NCI-H2171 (cell line): ENCODE measurements around the gene APPBP2.
"Not testable (repeated sequence)": the region's sequence is repeated elsewhere in the genome, so short reads cannot be mapped to it uniquely, and the experiment has no call there.

ENCODE experiments used
- DNase-seq: peaks from one replicate; lab custom pipeline; 2025; lab: John Stamatoyannopoulos, UW

Gene APPBP2

DNA sequence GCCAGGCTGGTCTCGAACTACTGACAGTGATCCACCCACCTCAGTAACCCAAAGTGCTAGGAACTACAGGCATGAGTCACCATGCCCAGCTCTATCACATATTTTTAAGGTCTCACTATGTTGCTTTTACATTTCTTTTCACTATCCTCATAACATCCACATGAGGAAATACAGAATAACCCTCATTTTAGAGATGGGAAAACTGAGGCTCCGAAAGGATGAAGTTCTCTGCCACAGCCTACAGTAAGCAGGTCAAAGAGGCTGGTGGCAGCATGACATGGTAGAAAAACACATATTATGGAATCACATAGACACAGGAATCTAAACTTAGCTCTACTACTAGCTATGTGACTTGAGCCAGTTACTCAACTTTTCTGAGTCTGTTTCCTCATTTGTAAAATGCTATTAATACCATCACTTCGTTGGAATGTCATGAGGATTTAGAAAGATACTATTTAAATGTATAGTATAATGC lies 32.2 kb downstream of the APPBP2 start:
- no peak for DNase-seq

- no peak for DNase-seq
These were observed 34.3 kb downstream of the APPBP2 start for GRCh38 chr17:60491771-60492170.

DNA sequence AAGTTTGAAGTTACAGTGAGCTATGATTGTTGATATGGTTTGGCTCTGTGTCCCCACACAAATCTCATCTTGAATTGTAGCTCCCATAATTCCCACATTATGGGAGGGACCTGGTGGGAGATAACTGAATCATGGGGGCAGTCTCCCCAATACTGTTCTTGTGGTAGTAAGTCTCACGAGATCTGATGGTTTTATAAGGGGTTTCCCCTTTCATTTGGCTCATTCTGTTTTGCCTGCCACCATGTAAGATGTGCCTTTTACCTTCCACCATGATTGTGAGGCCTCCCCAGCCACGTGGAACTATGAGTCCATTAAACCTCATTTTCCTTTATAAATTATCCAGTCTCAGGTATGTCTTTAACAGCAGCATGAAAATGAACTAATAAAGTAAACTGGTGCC lies 35.4 kb downstream of the APPBP2 start:
- DNase-seq, result not testable (repeated sequence)

- DNase-seq, result no peak
These were observed 44.4 kb downstream of the APPBP2 start for GRCh38 chr17:60481604-60482003.

DNA sequence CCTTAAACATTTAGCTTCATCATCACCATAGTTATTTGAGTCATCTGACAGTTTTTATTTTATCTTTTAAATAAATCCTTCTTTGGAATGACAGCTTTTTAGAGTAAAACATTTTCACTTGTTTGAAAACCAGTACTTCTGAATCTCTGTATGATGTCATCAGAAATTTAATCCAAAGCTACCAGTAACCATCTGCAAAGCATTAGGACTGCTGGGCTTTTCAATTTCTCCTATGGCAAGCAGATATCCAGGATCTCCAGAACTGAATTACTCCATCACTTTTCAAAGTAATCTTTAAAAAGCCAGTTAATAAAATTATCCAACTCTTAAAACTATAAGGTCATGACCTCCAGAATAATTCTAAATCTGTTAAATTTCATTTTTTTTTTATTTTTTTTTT lies 52.3 kb downstream of the APPBP2 start:
- DNase-seq, result no peak

- no peak for DNase-seq
These were observed 53.6 kb downstream of the APPBP2 start for GRCh38 chr17:60472449-60472848.

GRCh38 chr17:60471451-60471850 lies 54.6 kb downstream of the APPBP2 start:
- DNase-seq, result no peak

- DNase-seq, result no peak
These were observed 57.7 kb downstream of the APPBP2 start for GRCh38 chr17:60468371-60468770.

DNA sequence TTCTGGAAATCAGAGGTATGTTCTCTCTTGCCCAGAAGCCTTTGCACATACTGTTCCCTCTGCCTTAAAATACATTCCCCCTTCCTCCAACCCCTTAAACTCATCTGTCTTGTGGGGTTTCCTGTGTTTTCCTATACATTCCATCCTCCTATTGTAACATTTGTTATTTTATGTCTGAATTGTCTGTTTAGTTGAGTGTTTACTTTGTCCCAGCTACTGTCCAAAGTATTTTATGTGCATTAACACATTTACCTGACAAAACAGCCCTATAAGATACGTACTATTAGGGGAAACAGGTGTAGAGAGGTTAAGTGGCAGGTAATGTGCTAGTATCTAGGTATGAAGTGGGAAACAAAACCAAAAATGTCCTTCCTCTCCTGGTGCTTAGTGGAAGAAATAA lies 61.7 kb downstream of the APPBP2 start:
- DNase-seq, result no peak

DNA sequence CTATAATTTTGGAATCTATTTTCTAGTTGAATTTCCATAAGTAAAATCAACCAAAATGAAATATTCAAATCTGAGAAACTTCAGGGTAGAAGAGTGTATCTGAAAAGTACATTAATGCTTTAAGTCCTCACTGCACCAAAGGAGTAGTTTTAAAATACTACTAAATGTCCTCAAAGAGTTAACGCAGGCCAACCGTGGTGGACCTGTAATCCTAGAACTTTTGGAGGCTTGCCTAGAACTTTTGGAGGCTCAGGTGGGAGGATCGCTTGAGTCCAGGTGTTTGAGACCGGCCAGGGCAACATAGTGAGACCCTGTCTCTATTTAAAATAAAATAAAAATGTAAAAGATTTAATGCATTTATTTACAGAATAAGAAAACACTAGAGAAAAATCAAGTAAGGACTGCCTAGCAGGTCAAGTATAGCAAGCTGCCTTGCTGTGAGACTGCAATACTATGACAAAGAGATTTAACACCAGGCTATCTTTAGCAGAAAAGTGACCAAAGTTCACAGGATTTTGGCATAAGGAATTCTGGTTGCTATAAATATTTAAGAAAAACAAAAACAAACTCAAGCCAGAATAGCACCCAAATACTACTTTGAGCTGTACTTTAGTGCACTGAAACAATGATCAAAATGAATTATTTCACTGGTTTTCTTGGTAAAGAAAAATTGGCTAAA lies 62.7 kb downstream of the APPBP2 start:
- no peak for DNase-seq

DNA sequence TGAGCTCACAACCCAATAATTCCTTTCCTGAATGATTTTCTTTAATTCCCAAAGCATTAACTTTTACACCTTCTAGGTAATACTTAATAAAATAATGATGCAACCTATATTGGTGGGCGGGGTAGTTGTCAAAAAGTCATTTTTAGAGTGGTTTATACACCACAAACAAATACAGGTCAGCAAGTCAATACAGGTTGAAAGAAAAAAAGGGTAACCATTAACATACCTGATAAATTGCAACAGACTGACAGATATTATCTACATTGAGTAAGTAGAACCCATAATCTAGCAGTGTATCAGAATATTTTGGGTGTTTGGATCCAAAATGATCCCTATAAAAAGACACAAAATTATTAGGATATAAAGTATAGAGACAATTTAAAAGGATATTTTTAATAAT lies 64.5 kb downstream of the APPBP2 start:
- DNase-seq, result no peak

DNA sequence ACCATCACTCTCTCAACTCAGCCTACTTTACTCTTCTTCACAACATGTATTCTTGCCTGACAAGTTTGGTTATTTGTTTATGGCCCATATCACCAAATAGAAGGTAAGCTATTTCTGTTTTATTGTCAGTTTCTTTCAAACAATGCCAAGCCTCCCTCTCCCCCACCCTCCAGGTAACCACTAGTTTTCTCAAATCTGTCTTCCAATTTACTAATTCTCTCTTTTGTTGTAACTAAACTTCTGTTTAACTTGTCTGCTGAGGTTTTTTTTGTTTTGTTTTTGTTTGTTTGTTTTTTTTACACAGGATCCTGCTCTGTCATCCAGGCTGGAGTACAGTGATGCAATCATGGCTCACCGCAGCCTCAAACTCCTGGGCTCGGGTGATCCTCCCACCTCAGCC lies 68.9 kb downstream of the APPBP2 start:
- DNase-seq, result no peak

DNA sequence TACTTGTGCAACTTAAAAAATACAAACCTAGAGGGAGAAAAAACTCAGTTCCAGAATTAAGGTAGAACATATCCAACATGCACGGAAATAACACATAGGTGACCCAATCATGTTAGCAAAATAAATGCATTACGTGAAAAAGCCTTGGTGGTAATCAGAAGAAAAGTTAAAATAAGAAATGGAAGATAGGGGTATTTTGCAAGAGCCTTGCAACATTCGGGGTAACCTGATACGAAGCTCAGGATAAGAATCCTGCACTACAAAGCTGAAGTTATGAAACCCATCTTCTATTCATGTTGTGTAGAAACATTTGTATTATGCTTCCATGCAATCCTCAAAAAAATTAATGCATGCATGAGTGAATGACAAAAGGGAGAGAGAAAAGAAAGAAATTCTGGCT lies 70.7 kb downstream of the APPBP2 start:
- DNase-seq, result no peak

DNA sequence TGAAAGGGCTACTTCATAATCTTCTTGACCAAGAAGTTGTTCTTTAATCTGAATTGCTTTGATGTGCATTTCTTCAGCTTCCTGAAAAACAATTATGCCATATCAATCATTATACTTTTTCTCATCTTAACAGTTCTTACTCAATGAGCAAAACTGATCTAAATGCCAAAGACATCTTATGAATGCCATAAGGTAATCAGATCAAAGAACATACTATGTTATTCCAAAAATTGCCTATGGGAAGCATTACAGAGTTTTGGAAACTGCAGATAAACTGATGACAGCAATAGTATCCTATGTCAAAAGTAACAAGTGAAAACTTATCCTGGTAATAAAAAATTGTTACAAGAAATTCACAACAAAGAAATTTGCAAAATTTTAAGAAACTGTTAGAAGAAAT lies 74.1 kb downstream of the APPBP2 start:
- no peak for DNase-seq

GRCh38 chr17:60451071-60451470 lies 75.0 kb downstream of the APPBP2 start:
- DNase-seq, result no peak

GRCh38 chr17:60447375-60447774 lies 78.7 kb downstream of the APPBP2 start:
- DNase-seq, result no peak

GRCh38 chr17:60445144-60445543 lies 80.9 kb downstream of the APPBP2 start:
- no peak for DNase-seq

DNA sequence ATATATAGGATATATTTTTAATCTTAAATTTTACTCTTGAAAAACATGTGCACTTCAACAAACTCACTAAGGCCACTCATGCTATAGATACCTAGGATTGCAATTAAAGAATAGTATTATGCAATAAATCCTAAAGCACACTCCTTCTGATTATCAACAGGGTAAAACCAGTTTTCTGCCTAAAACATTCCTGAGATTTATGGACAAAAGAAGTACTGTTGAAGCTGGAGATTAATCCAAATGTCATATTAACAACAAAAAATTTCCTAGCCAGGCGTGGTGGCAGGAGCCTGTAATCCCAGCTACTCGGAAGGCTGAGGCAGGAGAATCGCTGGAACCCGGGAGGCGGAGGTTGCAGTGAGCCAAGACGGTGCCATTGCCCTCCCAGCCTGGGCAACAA lies 82.3 kb downstream of the APPBP2 start:
- DNase-seq, result no peak

- no peak for DNase-seq
These were observed 83.5 kb downstream of the APPBP2 start for GRCh38 chr17:60442271-60443173.

DNA sequence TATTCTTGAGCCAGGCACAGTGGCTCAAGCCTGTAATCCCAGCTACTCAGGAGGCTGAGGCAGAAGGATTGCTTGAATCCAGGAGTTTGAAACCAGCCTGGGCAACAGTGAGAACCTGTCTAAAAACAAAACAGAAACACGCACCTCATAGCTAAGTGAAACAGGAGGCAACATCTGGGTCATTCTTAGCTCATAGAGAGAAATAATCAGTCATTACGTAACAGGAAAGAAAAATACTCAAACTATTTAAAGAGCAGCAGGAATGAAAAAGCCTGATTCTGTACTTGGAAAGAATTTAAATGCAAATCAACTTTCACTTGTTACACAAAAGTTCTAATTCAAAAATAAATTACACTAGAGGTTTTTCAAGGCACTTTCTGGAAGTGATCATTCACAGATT lies 86.5 kb downstream of the APPBP2 start:
- DNase-seq, result no peak

GRCh38 chr17:60436676-60437075 lies 89.4 kb downstream of the APPBP2 start:
- DNase-seq, result no peak

GRCh38 chr17:60435244-60436167 lies 90.5 kb downstream of the APPBP2 start:
- peak; percentile 69 for DNase-seq
